Kidney (tissue), 14 donors: ENCODE measurements around the gene PBX3. TPM values are rescaled to one million over a fixed set of nuclear protein-coding genes. Genes with fewer than 3 reads are reported as not detected.

Experiments used
- DNase-seq, 5 donors: peaks; one replicate each; pipeline ENCODE4 v3.0.0-alpha.2; 2013 to 2020
- FAIRE-seq: peaks from 2 replicates; lab custom pipeline; 2012; peaks lifted over from hg19 to GRCh38; lab: Jason Lieb, UNC
- H3K27ac ChIP-seq, 2 donors: one replicate each; pipeline ENCODE4 v1.7.0; 2013; ENCODE audit warnings: low read depth in 2 of 2, low read length in 2 of 2, inconsistent platforms in 1 of 2
- H3K27me3 ChIP-seq: one replicate; pipeline ENCODE4 v1.7.1; 2013; ENCODE audit warnings: low read length, inconsistent platforms; ENCODE audit not compliant: control insufficient read depth, insufficient read depth
- H3K36me3 ChIP-seq, 3 donors: one replicate each; pipeline versions ENCODE4 v1.7.0 to v1.7.1; 2013; ENCODE audit warnings: low read length in 3 of 3, control low read depth in 1 of 3, inconsistent platforms in 1 of 3; ENCODE audit not compliant: insufficient read depth in 3 of 3, control insufficient read depth in 2 of 3
- H3K4me1 ChIP-seq, 3 donors: one replicate each; pipeline versions ENCODE4 v1.7.0 to v1.7.1; 2013; ENCODE audit warnings: low read length in 3 of 3, inconsistent platforms in 1 of 3, low read depth in 1 of 3; ENCODE audit not compliant: control insufficient read depth in 2 of 3, insufficient read depth in 2 of 3
- H3K4me3 ChIP-seq, 3 donors: one replicate each; pipeline versions ENCODE4 v1.7.0 to v1.8.1; 2013; ENCODE audit warnings: low read length in 3 of 3, control low read depth in 1 of 3, inconsistent platforms in 1 of 3
- H3K9ac ChIP-seq, 3 donors: one replicate each; pipeline versions ENCODE4 v1.7.0 to v1.7.1; 2013; ENCODE audit warnings: low read length in 3 of 3, control low read depth in 1 of 3, inconsistent platforms in 1 of 3
- H3K9me3 ChIP-seq, 3 donors: one replicate each; pipeline versions ENCODE4 v1.7.0 to v1.7.1; 2013; ENCODE audit warnings: low read length in 3 of 3, control low read depth in 1 of 3, inconsistent platforms in 1 of 3; ENCODE audit not compliant: control insufficient read depth in 2 of 3, insufficient read depth in 1 of 3
- intact Hi-C: fragments of 100-400 bp; cut with DNase I; formaldehyde crosslinking; loops from one replicate; pipeline ENCODE4 v1.11.1; 2022
- polyA plus RNA-seq: library from polyadenylated mRNA; stranded (reverse); fragments of 350-450 nt; fragmentation: Illumina TruSeq; extraction: RNeasy Lipid Tissue Mini Kit (QIAGEN cat#74804); gene quantifications from one replicate; pipeline ENCODE4 v1.2.3, GENCODE V29; 2014; ENCODE audit warnings: low read depth, low replicate concordance; ENCODE audit not compliant: insufficient read depth
- total RNA-seq: library from RNA; stranded (reverse); fragmentation: NEBNext Ultra II Directional; extraction: Animal tissue kit (Norgen Biotek cat#: 25700); gene quantifications from one replicate; pipeline ENCODE4 v1.2.1, GENCODE V29; 2021
- TF ChIP-seq, protein P1 (sequence below): IDR thresholded peaks from 3 replicates; pipeline ENCODE4 v1.5.1; 2012; ENCODE audit warnings: mild to moderate bottlenecking, moderate library complexity, borderline replicate concordance; ENCODE audit not compliant: insufficient read depth; ENCODE audit errors: extremely low read depth
- donor health status: control.
- donor health status: control.
- donor health status: control.
- donor health status: control.
- donor health status: control.
- donor health status: DM: yes; HTN: yes; CAD: no.
- donor health status: Normal renal cell carcinoma (clear cell type).

The PBX3 gene
- total and polyA plus RNA-seq, 2 donors from 2014 or later: 10.2 to 23.6 TPM

DNA sequence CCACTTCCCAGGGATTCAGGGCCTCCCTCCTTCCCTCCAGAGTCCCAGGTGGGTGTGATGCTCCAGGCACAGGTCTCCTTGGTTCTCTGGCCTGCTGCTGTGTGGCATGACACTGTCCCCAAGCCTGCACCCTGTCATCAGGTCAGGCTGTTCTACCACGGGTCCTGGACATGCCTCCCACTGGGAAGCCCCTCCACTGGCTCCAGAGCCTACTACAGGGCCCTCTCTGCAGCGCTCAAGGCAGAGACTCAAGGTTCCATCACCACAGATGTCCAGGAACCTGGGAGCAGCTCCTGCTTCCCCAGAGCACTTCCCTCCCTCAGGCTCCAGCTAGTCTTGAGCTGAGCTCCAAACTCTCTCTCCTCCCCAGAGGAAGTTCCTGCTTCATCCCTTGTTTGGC lies 237.3 kb downstream of the PBX3 start:
- peak in 1 of 5 donors; percentile 37 for DNase-seq
- TF ChIP-seq, protein P1, sequence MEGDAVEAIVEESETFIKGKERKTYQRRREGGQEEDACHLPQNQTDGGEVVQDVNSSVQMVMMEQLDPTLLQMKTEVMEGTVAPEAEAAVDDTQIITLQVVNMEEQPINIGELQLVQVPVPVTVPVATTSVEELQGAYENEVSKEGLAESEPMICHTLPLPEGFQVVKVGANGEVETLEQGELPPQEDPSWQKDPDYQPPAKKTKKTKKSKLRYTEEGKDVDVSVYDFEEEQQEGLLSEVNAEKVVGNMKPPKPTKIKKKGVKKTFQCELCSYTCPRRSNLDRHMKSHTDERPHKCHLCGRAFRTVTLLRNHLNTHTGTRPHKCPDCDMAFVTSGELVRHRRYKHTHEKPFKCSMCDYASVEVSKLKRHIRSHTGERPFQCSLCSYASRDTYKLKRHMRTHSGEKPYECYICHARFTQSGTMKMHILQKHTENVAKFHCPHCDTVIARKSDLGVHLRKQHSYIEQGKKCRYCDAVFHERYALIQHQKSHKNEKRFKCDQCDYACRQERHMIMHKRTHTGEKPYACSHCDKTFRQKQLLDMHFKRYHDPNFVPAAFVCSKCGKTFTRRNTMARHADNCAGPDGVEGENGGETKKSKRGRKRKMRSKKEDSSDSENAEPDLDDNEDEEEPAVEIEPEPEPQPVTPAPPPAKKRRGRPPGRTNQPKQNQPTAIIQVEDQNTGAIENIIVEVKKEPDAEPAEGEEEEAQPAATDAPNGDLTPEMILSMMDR: no peak
- Histone ChIP-seq H3K9me3 (peaks cover 0 to 2% (median 0%) of the 10 kb centered on the region in 3 donors), H3K36me3 (no peaks in the 10 kb centered on the region), H3K27me3 (no peaks in the 10 kb centered on the region), H3K4me1 (no peaks in the 10 kb centered on the region), H3K4me3 (no peak overlapping the region), H3K27ac (no peak overlapping the region), H3K9ac (no peak overlapping the region)
- FAIRE-seq: no peak
- intact Hi-C loops: no loop called here

GRCh38 chr9:125985142-125985997 lies 238.2 kb downstream of the PBX3 start:
- FAIRE-seq: no peak
- DNase-seq: peak in 1 of 5 donors; percentile 25
- H3K27me3 ChIP-seq: no peaks in the 10 kb centered on the region
- no peak overlapping the region for H3K9ac ChIP-seq
- intact Hi-C loops: no loop called here
- TF ChIP-seq, protein P1: no peak
- H3K4me1 ChIP-seq: no peaks in the 10 kb centered on the region
- H3K36me3 ChIP-seq: no peaks in the 10 kb centered on the region
- no peak overlapping the region for H3K4me3 ChIP-seq
- H3K27ac ChIP-seq: no peak overlapping the region
- no peaks in the 10 kb centered on the region for H3K9me3 ChIP-seq

GRCh38 chr9:125985998-125986655 lies 239.0 kb downstream of the PBX3 start:
- TF ChIP-seq, protein P1: no peak
- FAIRE-seq (no peak), DNase-seq (peak in 2 of 5 donors; percentile 27 to 58)
- H3K27ac ChIP-seq: no peak overlapping the region
- H3K27me3 ChIP-seq: no peaks in the 10 kb centered on the region
- H3K36me3 ChIP-seq: no peaks in the 10 kb centered on the region
- no peaks in the 10 kb centered on the region for H3K4me1 ChIP-seq
- H3K9me3 ChIP-seq: no peaks in the 10 kb centered on the region
- no peak overlapping the region for H3K9ac ChIP-seq
- intact Hi-C loops: no loop called here
- no peak overlapping the region for H3K4me3 ChIP-seq
